Left ventricle myocardium inferior (tissue), 1 donor: ENCODE data around the gene PTPRG. TPM values are rescaled to one million over a fixed set of nuclear protein-coding genes. Genes with fewer than 3 reads are reported as not detected.
A peak's percentile ranks its signal among the peaks of the same experiment; 100 is the strongest.

Experiments used
- DNase-seq: peaks from one replicate; pipeline ENCODE4 v3.0.0-alpha.2; 2020
- H3K27ac ChIP-seq: fragments of 200-600 bp; replicated peaks from 2 replicates; pipeline ENCODE4 v1.8.0; 2021
- H3K27me3 ChIP-seq: fragments of 200-600 bp; 2 replicates; pipeline ENCODE4 v1.8.0; 2021; ENCODE audit warnings: low read depth
- H3K36me3 ChIP-seq: fragments of 200-600 bp; 2 replicates; pipeline ENCODE4 v1.8.0; 2021
- H3K4me1 ChIP-seq: fragments of 200-600 bp; 2 replicates; pipeline ENCODE4 v1.8.0; 2021
- H3K4me3 ChIP-seq: fragments of 200-600 bp; 2 replicates; pipeline ENCODE4 v1.8.0; 2021; ENCODE audit warnings: mild to moderate bottlenecking, moderate library complexity
- H3K9me3 ChIP-seq: fragments of 200-600 bp; replicated peaks from 2 replicates; pipeline ENCODE4 v1.8.0; 2021
- intact Hi-C: fragments of 100-400 bp; cut with micrococcal nuclease; formaldehyde crosslinking; loops from one replicate; pipeline ENCODE4 v1.11.0; 2022
- total RNA-seq: library from RNA; stranded (reverse); fragmentation: NEBNext Ultra II Directional; extraction: Animal tissue kit (Norgen Biotek cat#: 25700); gene quantifications from one replicate; pipeline ENCODE4 v1.2.1, GENCODE V29; 2021
- TF ChIP-seq, protein P1 (sequence below): fragments of 200-600 bp; IDR thresholded peaks from 2 replicates; pipeline ENCODE4 v1.8.0; 2021; ENCODE audit warnings: antibody characterized with exemption, mild to moderate bottlenecking, borderline replicate concordance
- donor health status: DM: no; HTN: yes; CAD: no; lungs with severe emphysema.

PTPRG gene
- total RNA-seq, 1 donor from 2014 or later, result 29.6 TPM

DNA sequence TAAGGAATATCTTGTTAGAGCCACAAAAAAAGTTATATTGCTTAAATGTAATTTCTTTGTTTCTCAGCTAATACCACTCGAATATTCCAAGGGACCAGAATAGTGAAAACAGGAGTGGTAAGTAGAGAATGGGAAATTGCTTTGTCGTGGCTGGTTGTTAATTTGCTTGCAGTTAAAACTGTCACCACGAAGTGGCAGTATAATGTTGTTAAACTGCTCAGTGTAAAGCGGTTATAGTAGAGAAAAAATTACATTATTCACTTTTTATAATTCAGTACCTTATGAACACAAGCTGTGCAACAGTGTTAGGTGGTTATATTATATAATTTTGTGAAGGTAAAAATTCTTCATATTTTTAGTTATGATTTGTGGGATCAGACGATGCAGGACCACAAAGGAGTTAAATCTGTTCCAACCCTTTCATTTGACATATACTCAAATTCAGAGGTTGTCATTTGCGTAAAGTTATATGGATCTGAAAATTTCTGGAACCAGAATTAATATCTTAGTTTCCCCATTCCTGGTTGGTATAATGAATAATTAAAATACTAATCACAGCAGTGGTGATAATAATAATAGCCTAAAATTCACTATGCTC is 640.2 kb downstream of the PTPRG start:
- Histone ChIP-seq H3K36me3 (peaks cover 49% of the 10 kb centered on the region), H3K27me3 (no peaks in the 10 kb centered on the region), H3K27ac (no peak overlapping the region), H3K4me3 (no peak overlapping the region), H3K4me1 (no peaks in the 10 kb centered on the region), H3K9me3 (no peaks in the 10 kb centered on the region)
- DNase-seq, result no peak
- intact Hi-C loops, result no loop called here
- TF ChIP-seq, protein P1, sequence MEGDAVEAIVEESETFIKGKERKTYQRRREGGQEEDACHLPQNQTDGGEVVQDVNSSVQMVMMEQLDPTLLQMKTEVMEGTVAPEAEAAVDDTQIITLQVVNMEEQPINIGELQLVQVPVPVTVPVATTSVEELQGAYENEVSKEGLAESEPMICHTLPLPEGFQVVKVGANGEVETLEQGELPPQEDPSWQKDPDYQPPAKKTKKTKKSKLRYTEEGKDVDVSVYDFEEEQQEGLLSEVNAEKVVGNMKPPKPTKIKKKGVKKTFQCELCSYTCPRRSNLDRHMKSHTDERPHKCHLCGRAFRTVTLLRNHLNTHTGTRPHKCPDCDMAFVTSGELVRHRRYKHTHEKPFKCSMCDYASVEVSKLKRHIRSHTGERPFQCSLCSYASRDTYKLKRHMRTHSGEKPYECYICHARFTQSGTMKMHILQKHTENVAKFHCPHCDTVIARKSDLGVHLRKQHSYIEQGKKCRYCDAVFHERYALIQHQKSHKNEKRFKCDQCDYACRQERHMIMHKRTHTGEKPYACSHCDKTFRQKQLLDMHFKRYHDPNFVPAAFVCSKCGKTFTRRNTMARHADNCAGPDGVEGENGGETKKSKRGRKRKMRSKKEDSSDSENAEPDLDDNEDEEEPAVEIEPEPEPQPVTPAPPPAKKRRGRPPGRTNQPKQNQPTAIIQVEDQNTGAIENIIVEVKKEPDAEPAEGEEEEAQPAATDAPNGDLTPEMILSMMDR, result peak; percentile 67

DNA sequence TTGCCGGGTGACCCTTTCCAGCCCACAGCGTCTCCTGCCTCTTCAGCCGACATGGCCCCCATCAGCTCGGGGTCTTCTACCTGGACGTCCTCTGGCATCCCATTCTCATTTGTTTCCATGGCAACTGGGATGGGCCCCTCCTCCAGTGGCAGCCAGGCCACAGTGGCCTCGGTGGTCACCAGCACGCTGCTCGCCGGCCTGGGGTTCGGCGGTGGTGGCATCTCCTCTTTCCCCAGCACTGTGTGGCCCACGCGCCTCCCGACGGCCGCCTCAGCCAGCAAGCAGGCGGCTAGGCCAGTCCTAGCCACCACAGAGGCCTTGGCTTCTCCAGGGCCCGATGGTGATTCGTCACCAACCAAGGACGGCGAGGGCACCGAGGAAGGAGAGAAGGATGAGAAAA is 641.8 kb downstream of the PTPRG start:
- Histone ChIP-seq H3K4me3 (no peak overlapping the region), H3K9me3 (no peaks in the 10 kb centered on the region), H3K4me1 (no peaks in the 10 kb centered on the region), H3K27ac (no peak overlapping the region), H3K27me3 (no peaks in the 10 kb centered on the region), H3K36me3 (peaks cover 59% of the 10 kb centered on the region)
- TF ChIP-seq, protein P1, result no peak
- no peak for DNase-seq
- intact Hi-C loops, result no loop called here

DNA sequence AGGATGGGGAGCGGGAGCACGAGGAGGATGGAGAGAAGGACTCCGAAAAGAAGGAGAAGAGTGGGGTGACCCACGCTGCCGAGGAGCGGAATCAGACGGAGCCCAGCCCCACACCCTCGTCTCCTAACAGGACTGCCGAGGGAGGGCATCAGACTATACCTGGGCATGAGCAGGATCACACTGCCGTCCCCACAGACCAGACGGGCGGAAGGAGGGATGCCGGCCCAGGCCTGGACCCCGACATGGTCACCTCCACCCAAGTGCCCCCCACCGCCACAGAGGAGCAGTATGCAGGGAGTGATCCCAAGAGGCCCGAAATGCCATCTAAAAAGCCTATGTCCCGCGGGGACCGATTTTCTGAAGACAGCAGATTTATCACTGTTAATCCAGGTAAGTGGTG is 642.2 kb downstream of the PTPRG start:
- peaks cover 62% of the 10 kb centered on the region for H3K36me3 ChIP-seq
- H3K27ac ChIP-seq, result no peak overlapping the region
- TF ChIP-seq, protein P1, result no peak
- intact Hi-C loops, result no loop called here
- no peaks in the 10 kb centered on the region for H3K27me3 ChIP-seq
- H3K4me1 ChIP-seq, result no peaks in the 10 kb centered on the region
- no peak for DNase-seq
- H3K4me3 ChIP-seq, result no peak overlapping the region
- no peaks in the 10 kb centered on the region for H3K9me3 ChIP-seq

DNA sequence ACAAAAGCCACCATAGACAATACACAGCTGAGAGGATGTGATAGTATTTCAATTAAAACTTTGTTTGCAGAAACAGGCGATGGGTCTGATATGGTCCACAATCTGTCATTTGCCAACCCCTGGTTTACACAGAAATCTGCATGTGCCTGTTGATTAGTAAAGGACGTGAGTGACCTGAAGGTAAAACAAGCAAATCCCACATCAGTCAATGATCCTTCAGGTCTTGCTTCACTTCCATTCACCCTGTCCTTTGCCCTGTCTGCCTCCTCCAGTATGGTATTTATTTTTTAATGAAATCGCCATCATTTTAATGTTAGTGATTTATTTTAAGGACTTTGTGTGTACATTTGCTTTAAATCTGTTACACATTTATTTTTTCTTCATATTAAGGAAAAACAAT is 645.8 kb downstream of the PTPRG start:
- Histone ChIP-seq H3K9me3 (no peaks in the 10 kb centered on the region), H3K4me3 (no peak overlapping the region), H3K36me3 (peaks cover 61% of the 10 kb centered on the region), H3K27me3 (no peaks in the 10 kb centered on the region), H3K27ac (no peak overlapping the region), H3K4me1 (no peaks in the 10 kb centered on the region)
- TF ChIP-seq, protein P1, result no peak
- intact Hi-C loops, result no loop called here
- no peak for DNase-seq

DNA sequence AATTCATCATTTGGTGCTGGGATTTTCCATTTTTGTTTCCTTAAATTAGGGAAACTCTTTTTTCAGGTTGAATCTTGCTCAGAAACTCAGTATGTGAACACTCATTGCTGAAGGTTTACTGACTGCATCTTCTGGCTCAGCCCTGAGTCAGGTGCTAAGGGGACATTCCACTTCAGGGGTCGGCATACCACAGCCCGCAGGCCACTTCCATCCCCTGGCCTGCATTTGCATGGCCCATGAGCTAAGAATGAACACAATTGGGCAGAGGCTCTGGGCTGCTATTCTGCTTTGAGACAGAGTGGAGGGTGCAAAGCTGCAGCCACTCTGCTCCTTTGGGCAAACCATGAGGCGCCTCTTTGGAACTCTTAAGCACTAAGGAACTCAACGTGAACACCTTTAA is 647.0 kb downstream of the PTPRG start:
- H3K9me3 ChIP-seq, result no peaks in the 10 kb centered on the region
- H3K27ac ChIP-seq, result no peak overlapping the region
- intact Hi-C loops, result no loop called here
- no peaks in the 10 kb centered on the region for H3K4me1 ChIP-seq
- no peaks in the 10 kb centered on the region for H3K27me3 ChIP-seq
- no peak overlapping the region for H3K4me3 ChIP-seq
- TF ChIP-seq, protein P1, result no peak
- no peak for DNase-seq
- H3K36me3 ChIP-seq, result peaks cover 55% of the 10 kb centered on the region

DNA sequence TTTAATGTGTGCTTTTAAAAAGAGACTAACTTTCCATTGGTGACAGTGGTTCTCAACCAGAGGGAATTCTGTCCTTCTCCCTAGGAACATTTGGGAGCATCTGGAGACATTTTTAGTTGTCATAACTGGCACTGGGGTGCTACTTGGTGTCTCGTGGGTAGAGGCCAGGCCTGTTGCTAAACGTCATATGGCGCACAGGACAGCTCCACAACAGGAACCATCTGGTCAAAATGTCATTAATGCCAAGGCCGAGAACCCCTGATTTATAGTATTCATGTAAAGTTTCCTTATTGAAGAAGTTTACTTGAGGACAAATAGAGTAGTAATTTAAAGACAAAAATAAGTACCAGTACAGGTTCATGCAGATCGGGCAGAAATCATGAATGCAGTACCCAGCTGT is 647.7 kb downstream of the PTPRG start:
- no peaks in the 10 kb centered on the region for H3K27me3 ChIP-seq
- TF ChIP-seq, protein P1, result no peak
- intact Hi-C loops, result no loop called here
- H3K4me1 ChIP-seq, result no peaks in the 10 kb centered on the region
- peaks cover 48% of the 10 kb centered on the region for H3K36me3 ChIP-seq
- no peaks in the 10 kb centered on the region for H3K9me3 ChIP-seq
- no peak for DNase-seq
- H3K27ac ChIP-seq, result no peak overlapping the region
- H3K4me3 ChIP-seq, result no peak overlapping the region
